K562 (cell line): ENCODE measurements around the gene IRAK2. TPM values are rescaled to one million over a fixed set of nuclear protein-coding genes. Genes with fewer than 3 reads are reported as not detected.

Experiments
- CCAR2 ChIP-seq: fragments of 200-400 bp; formaldehyde crosslinking; IDR thresholded peaks from 2 replicates; pipeline ENCODE4 v1.6.1; 2017; ENCODE audit warnings: mild to moderate bottlenecking, low read depth, low read length
- CREBBP ChIP-seq: IDR thresholded peaks from one replicate; pipeline ENCODE4 v1.6.1; 2012; ENCODE audit warnings: low read depth, mild to moderate bottlenecking, control low read depth, inconsistent platforms, low read length
- CSDE1 ChIP-seq, 2 experiments: fragments of 450-650 bp; IDR thresholded peaks; 2 replicates each; pipeline ENCODE4 v1.6.1; 2016; ENCODE audit warnings: mild to moderate bottlenecking in 1 of 2
- ELF2 ChIP-seq: fragments of 250-450 bp; sonication (Bioruptor Pico); IDR thresholded peaks from 2 replicates; pipeline ENCODE4 v1.5.0; 2021; ENCODE audit warnings: mild to moderate bottlenecking
- HLTF ChIP-seq: fragments of 450-650 bp; IDR thresholded peaks from 2 replicates; pipeline ENCODE4 v1.6.1; 2016
- HMG20B ChIP-seq: fragments of 250-450 bp; sonication (Bioruptor Pico); IDR thresholded peaks from 2 replicates; pipeline ENCODE4 v1.5.0; 2021; ENCODE audit warnings: mild to moderate bottlenecking
- ILF3 ChIP-seq: fragments of 450-650 bp; IDR thresholded peaks from 2 replicates; pipeline ENCODE4 v1.6.1; 2018; ENCODE audit warnings: antibody characterized with exemption, mild to moderate bottlenecking, moderate library complexity, borderline replicate concordance
- KLF16 ChIP-seq: IDR thresholded peaks from 2 replicates; pipeline ENCODE4 v1.6.1; 2016; ENCODE audit warnings: antibody characterized with exemption
- MAFK ChIP-seq: IDR thresholded peaks from 2 replicates; pipeline ENCODE4 v1.6.1; 2011; ENCODE audit warnings: low read length, improper control_type of control experiment
- MCM3 ChIP-seq: fragments of 450-650 bp; IDR thresholded peaks from 2 replicates; pipeline ENCODE4 v1.6.1; 2016
- MCM7 ChIP-seq, 2 experiments: fragments of 450-650 bp; IDR thresholded peaks; 2 replicates each; pipeline ENCODE4 v1.6.1; 2016 to 2018
- MTA1 ChIP-seq: fragments of 450-650 bp; IDR thresholded peaks from 2 replicates; pipeline ENCODE4 v1.6.1; 2017; ENCODE audit warnings: borderline replicate concordance
- NONO ChIP-seq, 2 experiments: fragments of 200-400 bp in 1 of 2; fragments of 450-650 bp in 1 of 2; formaldehyde crosslinking in 1 of 2; IDR thresholded peaks; 2 replicates each; pipeline ENCODE4 v1.6.1; 2017; ENCODE audit warnings: low read depth in 2 of 2, mild to moderate bottlenecking in 2 of 2, moderate library complexity in 2 of 2, low read length in 1 of 2
- NR2C1 ChIP-seq, 2 experiments: fragments of 450-650 bp; IDR thresholded peaks; 2 replicates each; pipeline ENCODE4 v1.6.1; 2017; ENCODE audit warnings: mild to moderate bottlenecking in 2 of 2, antibody characterized with exemption in 1 of 2, inconsistent platforms in 1 of 2, missing compliant biosample characterization in 1 of 2, missing genetic modification characterization in 1 of 2
- NR3C1 ChIP-seq: sonication (generic); formaldehyde crosslinking; IDR thresholded peaks from 2 replicates; pipeline ENCODE4 v1.8.1; 2022; ENCODE audit warnings: missing genetic modification reagents
- POLR2A ChIP-seq: fragments of 450-650 bp; conservative IDR thresholded peaks from 2 replicates; pipeline ENCODE4 v1.6.1; 2016
- PTRF ChIP-seq: fragments of 450-650 bp; IDR thresholded peaks from 2 replicates; pipeline ENCODE4 v1.6.1; 2016; ENCODE audit warnings: mild to moderate bottlenecking, missing genetic modification characterization, missing compliant biosample characterization
- RNF2 ChIP-seq: sonication (generic); IDR thresholded peaks from 2 replicates; pipeline ENCODE4 v1.6.1; 2016
- SIN3B ChIP-seq: fragments of 450-650 bp; IDR thresholded peaks from 2 replicates; pipeline ENCODE4 v1.6.1; 2017; ENCODE audit warnings: low read depth, mild to moderate bottlenecking, moderate library complexity
- SOX6 ChIP-seq: fragments of 450-650 bp; IDR thresholded peaks from 2 replicates; pipeline ENCODE4 v1.6.1; 2014; ENCODE audit warnings: mild to moderate bottlenecking
- STAT5A ChIP-seq: IDR thresholded peaks from 2 replicates; pipeline ENCODE4 v1.6.1; 2012; ENCODE audit warnings: low read length, inconsistent platforms, borderline replicate concordance
- TAF7 ChIP-seq: fragments of 450-650 bp; IDR thresholded peaks from 2 replicates; pipeline ENCODE4 v1.6.1; 2016; ENCODE audit warnings: missing genetic modification characterization, missing compliant biosample characterization
- TAL1 ChIP-seq: fragments of 450-650 bp; IDR thresholded peaks from 2 replicates; pipeline ENCODE4 v1.6.1; 2016; ENCODE audit warnings: mild to moderate bottlenecking
- YY1 ChIP-seq, 3 experiments: IDR thresholded peaks; 2 replicates each; pipeline ENCODE4 v1.6.1; 2011; ENCODE audit warnings: low read length in 2 of 3, mild to moderate bottlenecking in 2 of 3, moderate library complexity in 2 of 3, borderline replicate concordance in 1 of 3, control low read depth in 1 of 3, low read depth in 1 of 3; ENCODE audit not compliant: insufficient read depth in 3 of 3, insufficient replicate concordance in 2 of 3, control insufficient read depth in 1 of 3, insufficient read length in 1 of 3; ENCODE audit errors: extremely low read depth in 1 of 3
- ZNF184 ChIP-seq: sonication (generic); formaldehyde crosslinking; IDR thresholded peaks from 2 replicates; pipeline ENCODE4 v1.5.0; 2020; ENCODE audit warnings: missing genetic modification reagents
- ZNF324 ChIP-seq: fragments of 250-450 bp; sonication (Bioruptor Pico); IDR thresholded peaks from 2 replicates; pipeline ENCODE4 v1.4.0; 2020; ENCODE audit warnings: mild to moderate bottlenecking
- ZNF764 ChIP-seq: fragments of 250-450 bp; sonication (Bioruptor Pico); IDR thresholded peaks from 2 replicates; pipeline ENCODE4 v1.4.0; 2020; ENCODE audit warnings: low read depth, mild to moderate bottlenecking, moderate library complexity
- polyA plus RNA-seq, 8 experiments: library from polyadenylated mRNA; depleted of rRNA in 4 of 8; stranded (reverse) in 5 of 8; unstranded in 3 of 8; fragments of >200 nt; fragmentation: Nextera tagmentation in 2 of 8; fragmentation: Illumina TruSeq in 1 of 8; extraction: Ambion mirVana in 2 of 8; extraction: Trizol in 1 of 8; gene quantifications; 2 replicates each; pipeline versions ENCODE4 v1.2.1 to v1.2.3, GENCODE V29; 2011 to 2014; ENCODE audit warnings: inconsistent platforms in 1 of 8, missing spikeins in 1 of 8
- total RNA-seq, 7 experiments: library from RNA; depleted of rRNA in 6 of 7; stranded (reverse); fragments of >200 nt in 6 of 7; fragmentation: Illumina TruSeq in 2 of 7; extraction: Trizol in 2 of 7; gene quantifications; 2 replicates each; pipeline versions ENCODE4 v1.2.1 to v1.2.3, GENCODE V29; 2011 to 2021; ENCODE audit warnings: low replicate concordance in 1 of 7
- TF ChIP-seq, protein P1 (sequence below): fragments of 200-400 bp; formaldehyde crosslinking; IDR thresholded peaks from 2 replicates; pipeline ENCODE4 v1.6.1; 2017; ENCODE audit warnings: mild to moderate bottlenecking, low read depth, low read length, moderate library complexity
- TF ChIP-seq, protein P2 (sequence below): fragments of 250-450 bp; sonication (Bioruptor Pico); IDR thresholded peaks from 2 replicates; pipeline ENCODE4 v1.8.0; 2021; ENCODE audit warnings: moderate library complexity, mild to moderate bottlenecking, inconsistent platforms

IRAK2 gene
- total and polyA plus RNA-seq, 9 of the 15 experiments (the other 6 are each of a cell fraction or from before 2014, with no cell fraction given) = 0.42 to 4.4 (median 2.7) TPM

DNA sequence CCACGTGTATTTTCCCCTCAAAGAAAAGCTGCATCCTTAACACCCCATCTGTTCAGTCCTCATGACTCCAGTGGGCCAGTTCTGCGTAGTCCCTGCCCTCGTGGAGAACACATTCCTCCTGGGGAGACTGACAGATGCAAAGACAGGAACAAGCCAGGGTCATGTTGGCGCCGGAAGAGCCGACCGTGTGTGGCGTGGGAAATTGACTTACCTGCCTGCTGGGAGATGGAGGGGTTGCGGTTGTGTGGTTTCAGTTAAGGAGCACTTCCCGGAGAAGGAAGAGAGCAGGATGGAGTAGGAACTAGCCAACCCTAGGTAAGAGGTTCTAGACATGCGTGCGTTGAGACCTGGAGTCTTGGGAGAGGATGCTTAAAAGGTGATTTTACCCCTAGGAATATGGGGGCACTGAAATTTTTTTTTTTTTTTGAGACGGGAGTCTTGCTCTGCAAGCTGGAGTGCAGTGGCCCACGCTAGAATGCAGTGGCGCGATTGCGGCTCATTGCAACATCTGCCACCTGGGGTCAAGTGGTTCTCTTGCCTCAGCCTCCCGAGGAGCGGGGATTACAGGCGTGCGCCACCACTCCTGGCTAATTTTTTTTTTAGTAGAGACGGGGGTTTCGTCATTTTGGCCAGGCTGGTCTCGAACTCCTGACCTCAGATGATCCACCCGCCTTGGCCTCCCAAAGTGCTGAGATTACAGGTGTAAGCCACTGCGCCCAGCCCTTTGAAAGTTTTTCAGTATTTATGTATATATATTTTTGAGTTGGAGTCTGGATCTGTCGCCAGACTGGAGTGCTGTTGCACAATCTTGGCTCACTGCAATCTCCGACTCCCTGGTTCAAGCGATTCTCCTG, 21.8 kb upstream of the IRAK2 start (continued):
- TF ChIP-seq PTRF (no peak), CSDE1 (IDR thresholded peaks at IDR 0.05) (no peak), YY1 (IDR thresholded peaks at IDR 0.05; ENCODE audit: borderline replicate concordance in 1 of 3, control insufficient read depth in 1 of 3, extremely low read depth in 1 of 3, insufficient read depth in 3 of 3, insufficient read length in 1 of 3, insufficient replicate concordance in 2 of 3, low read depth in 1 of 3, low read length in 2 of 3) (no peak), NR2C1 (IDR thresholded peaks at IDR 0.05) (no peak; the same call in 1 of the 2 replicates), NR2C1 (tag; IDR thresholded peaks at IDR 0.05) (peak; percentile 81), MTA1 (peak; percentile 43; the same call in 1 of the 2 replicates), POLR2A (no peak; the same call in 1 of the 2 replicates), NONO (IDR thresholded peaks at IDR 0.05; ENCODE audit: low read depth in 2 of 2, low read length in 1 of 2) (no peak), MCM3 (no peak), CCAR2 (no peak), ILF3 (no peak), TAL1 (no peak), HMG20B (CRISPR knock-in tag) (no peak), KLF16 (no peak), ZNF764 (CRISPR knock-in tag) (no peak), MAFK (no peak), STAT5A (no peak), MCM7 (IDR thresholded peaks at IDR 0.05) (no peak), NR3C1 (CRISPR knock-in tag) (no peak), ZNF184 (CRISPR knock-in tag) (no peak), ZNF324 (CRISPR knock-in tag) (no peak), RNF2 (no peak; the same call in 1 of the 2 replicates), CREBBP (no peak), HLTF (peak; percentile 84; the same call in 1 of the 2 replicates), ELF2 (CRISPR knock-in tag) (peak; percentile 61; the same call in 1 of the 2 replicates), TAF7 (no peak), SIN3B (no peak), SOX6 (no peak)
- TF ChIP-seq, protein P1, sequence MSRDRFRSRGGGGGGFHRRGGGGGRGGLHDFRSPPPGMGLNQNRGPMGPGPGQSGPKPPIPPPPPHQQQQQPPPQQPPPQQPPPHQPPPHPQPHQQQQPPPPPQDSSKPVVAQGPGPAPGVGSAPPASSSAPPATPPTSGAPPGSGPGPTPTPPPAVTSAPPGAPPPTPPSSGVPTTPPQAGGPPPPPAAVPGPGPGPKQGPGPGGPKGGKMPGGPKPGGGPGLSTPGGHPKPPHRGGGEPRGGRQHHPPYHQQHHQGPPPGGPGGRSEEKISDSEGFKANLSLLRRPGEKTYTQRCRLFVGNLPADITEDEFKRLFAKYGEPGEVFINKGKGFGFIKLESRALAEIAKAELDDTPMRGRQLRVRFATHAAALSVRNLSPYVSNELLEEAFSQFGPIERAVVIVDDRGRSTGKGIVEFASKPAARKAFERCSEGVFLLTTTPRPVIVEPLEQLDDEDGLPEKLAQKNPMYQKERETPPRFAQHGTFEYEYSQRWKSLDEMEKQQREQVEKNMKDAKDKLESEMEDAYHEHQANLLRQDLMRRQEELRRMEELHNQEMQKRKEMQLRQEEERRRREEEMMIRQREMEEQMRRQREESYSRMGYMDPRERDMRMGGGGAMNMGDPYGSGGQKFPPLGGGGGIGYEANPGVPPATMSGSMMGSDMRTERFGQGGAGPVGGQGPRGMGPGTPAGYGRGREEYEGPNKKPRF = no peak
- TF ChIP-seq, protein P2, sequence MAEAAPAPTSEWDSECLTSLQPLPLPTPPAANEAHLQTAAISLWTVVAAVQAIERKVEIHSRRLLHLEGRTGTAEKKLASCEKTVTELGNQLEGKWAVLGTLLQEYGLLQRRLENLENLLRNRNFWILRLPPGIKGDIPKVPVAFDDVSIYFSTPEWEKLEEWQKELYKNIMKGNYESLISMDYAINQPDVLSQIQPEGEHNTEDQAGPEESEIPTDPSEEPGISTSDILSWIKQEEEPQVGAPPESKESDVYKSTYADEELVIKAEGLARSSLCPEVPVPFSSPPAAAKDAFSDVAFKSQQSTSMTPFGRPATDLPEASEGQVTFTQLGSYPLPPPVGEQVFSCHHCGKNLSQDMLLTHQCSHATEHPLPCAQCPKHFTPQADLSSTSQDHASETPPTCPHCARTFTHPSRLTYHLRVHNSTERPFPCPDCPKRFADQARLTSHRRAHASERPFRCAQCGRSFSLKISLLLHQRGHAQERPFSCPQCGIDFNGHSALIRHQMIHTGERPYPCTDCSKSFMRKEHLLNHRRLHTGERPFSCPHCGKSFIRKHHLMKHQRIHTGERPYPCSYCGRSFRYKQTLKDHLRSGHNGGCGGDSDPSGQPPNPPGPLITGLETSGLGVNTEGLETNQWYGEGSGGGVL (CRISPR knock-in tag) = no peak
